Measurements from ENCODE around the gene MLLT3. TPM values are rescaled to one million over a fixed set of nuclear protein-coding genes. Genes with fewer than 3 reads are reported as not detected.
A peak's percentile ranks its signal among the peaks of the same experiment; 100 is the strongest.

Gene MLLT3
- polyA plus RNA-seq, 5 donors = 21.3 to 39.8 (median 37.7) TPM

GRCh38 chr9:20382460-20383071, 239.7 kb downstream of the MLLT3 start:
- no peak for DNase-seq

DNA sequence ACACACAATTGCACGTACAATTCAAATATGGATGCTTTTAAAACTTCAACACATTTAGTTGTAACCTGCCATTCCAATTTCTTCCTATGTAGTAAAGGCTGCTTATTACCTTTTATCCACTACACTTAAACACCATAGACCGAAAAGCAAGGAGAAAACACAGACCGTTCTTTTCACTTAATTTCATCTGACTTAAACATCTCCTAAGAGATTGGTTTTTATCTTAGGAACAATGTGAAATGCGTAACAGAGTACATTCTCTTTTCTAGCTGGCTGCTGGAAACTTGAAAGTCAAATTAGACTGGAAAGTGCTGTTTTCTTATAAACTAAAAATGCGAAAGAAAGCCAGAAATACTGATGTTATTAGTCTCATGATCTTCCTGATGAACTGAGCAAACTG, 241.8 kb downstream of the MLLT3 start:
- DNase-seq = no peak

DNA sequence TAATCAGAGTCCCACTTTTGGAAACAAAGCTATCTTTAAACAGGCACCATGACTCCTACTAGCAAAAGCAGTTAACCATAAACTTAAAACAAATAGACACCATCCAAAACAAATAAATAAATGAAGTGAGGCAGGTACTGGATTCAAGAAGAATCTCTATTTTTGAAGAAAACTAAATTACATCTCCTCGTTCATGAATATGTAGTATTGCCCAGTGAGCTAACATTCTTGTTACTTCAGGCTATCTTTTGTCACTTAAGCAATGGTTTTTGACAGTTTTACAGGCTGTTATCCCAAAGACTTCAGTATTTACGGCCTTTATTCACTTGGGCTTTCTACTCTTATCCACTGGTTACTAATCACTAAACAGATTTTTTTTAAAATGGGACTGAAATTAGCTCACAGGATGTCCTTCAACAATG, 242.5 kb downstream of the MLLT3 start:
- no peak for DNase-seq

GRCh38 chr9:20378851-20379250, 243.4 kb downstream of the MLLT3 start:
- DNase-seq = no peak

DNA sequence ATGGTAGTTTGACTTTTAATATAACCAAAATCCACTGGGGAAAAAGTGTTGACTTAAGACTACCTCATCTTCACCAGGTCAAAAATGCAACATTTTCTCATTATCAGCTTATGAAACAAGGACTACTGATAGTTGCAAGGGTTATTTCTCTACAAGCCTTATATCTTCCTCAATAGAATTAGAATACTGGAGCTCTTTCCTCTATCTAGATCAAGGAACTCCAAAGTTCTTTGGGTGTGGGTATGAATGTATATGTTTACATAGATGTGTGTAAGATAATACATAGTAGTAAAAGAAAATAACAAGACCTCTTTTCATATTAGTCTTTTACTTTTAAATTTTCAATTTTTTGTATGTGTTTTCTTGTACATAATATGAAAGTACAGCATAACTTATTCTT, 244.5 kb downstream of the MLLT3 start:
- DNase-seq = no peak

DNA sequence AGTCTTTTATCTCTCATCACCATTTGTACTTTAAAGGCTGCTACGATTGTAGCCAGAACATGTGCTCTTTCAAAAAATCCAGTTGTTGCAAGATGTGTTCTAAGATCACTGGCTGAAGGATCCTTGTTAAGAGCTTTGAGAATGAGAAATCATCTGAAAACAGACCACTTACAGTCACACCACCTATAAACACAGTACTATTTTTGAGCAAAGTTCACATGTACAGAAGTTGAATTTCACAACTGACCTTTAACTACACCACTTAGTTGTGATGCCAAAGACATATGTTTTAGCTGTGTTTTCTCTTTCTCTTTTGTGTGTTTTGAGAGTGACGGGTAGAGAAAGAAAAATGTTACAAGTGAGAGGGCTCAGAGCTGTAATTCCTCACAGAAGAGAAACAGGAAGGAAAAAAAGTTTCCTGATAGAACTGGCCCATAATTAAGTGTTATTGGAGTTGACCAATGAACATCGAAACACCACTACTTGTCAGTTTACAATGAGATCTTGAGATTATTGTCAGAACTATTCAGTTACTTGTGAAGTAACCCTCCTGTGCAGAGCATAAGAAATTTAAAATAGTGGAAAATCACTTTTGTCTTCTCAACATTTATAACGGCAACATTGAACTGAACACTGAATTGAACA, 245.4 kb downstream of the MLLT3 start:
- no peak for DNase-seq

DNA sequence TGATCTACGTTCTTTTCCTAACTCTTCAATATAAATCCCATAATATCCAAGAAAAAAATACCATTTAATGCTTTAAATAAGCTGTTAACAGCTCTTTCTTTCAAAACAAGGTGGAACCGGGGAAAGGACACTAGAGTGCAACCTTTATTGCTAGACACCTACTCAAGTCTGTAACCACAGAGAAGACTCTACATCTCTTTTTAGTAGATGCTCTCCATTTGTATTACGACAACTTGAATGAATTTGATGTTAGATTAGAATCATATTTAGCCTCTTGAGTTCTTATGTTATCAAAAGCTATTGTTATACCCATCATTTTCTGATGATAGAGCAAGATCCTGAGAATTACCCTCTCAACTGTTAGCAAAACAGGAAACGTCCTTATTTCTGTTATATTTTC, 246.3 kb downstream of the MLLT3 start:
- no peak for DNase-seq

GRCh38 chr9:20373263-20373662, 249.0 kb downstream of the MLLT3 start:
- DNase-seq = no peak

- DNase-seq = no peak
These were observed 252.9 kb downstream of the MLLT3 start for GRCh38 chr9:20369391-20369790.

DNA sequence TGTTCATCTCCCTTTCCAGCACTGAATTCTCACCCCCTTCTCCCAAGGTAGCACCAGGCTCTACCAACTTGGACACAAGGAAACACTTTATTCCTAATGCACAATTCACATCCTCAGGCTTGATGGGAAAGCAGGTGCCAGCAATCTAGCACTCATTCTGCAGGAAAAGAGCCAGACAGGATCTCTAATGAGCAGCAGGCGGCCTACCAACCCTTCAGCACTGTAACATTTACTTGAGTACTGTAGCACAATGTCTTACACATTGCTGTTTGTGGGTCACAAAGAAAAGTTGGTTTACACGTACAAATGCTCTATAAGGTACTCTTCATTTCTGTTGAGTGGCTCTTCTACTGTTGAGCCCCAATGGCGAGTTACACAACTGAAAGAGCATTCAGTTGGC, 254.4 kb downstream of the MLLT3 start:
- no peak for DNase-seq

- DNase-seq = no peak
These were observed 257.3 kb downstream of the MLLT3 start for GRCh38 chr9:20364959-20365358.

- DNase-seq = no peak
These were observed 259.1 kb downstream of the MLLT3 start for GRCh38 chr9:20363233-20363632.

DNA sequence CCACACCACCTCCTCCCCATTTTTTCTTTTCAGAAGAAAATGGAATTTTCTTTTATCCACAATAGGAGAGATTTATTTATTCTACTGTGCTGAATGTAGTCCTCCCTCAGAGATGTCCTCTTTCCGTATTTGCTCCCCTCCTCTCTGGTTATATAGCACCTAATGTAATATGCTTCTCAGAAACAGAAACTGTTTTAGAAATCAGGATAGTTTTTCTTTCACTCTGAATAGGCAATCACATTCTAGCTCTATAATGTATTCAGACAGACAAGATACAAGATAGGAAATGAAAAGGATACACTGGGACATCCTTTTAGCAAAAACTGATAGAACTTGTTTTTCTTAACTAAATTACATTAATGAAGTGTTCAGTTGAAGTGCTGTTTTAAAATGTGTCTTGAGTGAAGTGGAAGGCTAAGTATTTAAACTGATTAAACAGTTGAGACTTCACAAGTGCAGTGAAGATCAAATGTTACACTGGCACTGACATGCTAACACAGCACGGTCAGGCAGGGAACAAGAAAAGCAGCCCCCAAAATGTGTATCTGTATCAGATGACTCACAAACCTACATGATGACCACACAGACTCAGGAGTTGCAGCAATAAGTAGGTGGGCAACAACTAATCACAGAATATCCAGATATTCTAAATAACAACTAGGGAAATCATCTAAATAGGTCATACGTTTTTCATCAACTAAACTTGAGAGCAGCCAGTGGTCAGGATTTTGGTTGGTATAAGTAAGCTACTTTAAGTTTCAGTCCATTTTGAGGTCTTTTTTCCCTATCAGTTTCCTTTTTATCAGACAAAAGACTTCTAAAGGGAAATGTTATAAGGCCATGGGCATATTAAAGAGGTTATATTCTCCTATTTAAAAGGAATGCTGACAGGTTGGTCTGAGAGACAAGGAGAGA, 260.4 kb downstream of the MLLT3 start:
- no peak for DNase-seq

DNA sequence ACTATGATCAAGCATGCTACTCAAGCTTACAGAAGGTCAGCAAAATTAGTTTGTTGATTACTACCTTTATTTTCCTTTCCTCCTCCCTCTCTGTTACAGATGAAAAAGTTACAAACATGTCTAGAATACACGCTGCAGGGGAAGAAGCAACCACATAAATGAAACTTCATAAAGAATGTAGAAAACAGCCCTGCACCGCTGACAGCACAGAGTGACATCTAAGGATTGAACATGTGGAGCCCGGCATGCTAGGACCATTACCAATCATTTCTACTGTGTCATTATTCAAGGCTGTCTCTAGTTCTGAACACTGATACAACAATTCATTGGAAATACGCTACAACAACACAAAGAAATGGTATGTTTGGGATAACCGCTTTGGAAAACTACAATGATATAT, 261.1 kb downstream of the MLLT3 start:
- no peak for DNase-seq

GRCh38 chr9:20358207-20358606, 264.1 kb downstream of the MLLT3 start:
- DNase-seq = no peak

DNA sequence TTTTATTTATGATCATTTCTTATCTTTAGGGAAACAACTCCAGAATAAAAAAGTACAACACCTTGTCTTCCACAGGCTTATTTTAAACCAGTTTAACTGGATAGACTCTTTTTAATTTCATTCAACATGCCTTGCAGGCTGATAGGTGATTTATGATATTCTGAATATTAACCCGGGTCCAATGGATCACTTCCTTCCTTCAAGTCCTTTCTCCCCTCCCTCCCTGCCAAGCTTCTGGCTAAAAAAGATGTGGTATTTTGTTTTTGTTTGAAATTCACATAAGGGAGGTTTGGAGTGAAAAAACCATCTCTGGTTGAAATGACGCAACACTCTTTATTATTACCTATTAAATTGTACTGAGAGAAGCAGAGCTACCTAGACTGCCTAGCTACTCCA, 265.3 kb downstream of the MLLT3 start:
- DNase-seq = no peak

DNA sequence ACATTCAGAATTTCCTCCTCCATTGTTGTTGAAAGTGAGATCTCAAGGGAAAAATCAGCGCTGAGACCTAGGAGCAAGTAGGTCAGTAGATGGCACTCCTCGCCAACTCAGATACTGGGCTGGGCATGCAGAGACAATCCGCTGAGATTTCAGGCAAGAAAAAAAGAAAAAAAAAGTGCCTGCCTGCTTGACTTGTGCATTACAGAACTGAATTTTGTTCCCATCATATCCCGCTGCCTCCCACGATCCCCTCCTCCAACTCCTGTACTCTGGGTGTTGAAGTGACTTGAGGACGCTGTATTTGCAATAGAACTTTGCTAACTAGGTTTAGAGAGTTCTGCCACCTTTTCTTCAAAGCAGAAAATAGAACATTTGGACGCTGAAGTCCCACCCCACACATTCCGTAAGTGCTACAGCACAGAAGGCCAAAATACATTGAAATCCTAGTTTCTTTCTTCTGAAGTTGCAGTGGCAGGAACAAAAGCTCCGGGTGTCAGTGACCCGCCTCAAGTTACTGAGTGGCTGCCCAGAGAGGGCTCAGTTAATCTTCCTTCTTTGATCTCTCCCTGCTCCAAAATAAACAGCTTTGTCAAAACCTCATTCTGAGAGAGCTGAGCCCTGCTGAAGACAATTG, 265.8 kb downstream of the MLLT3 start:
- peak; percentile 72 to 80 for DNase-seq

- DNase-seq = peak; percentile 39 to 42
These were observed 267.3 kb downstream of the MLLT3 start for GRCh38 chr9:20355022-20355421.

- DNase-seq = no peak
These were observed 268.2 kb downstream of the MLLT3 start for GRCh38 chr9:20353931-20354652.

- DNase-seq = no peak
These were observed 268.8 kb downstream of the MLLT3 start for GRCh38 chr9:20353524-20353923.

DNA sequence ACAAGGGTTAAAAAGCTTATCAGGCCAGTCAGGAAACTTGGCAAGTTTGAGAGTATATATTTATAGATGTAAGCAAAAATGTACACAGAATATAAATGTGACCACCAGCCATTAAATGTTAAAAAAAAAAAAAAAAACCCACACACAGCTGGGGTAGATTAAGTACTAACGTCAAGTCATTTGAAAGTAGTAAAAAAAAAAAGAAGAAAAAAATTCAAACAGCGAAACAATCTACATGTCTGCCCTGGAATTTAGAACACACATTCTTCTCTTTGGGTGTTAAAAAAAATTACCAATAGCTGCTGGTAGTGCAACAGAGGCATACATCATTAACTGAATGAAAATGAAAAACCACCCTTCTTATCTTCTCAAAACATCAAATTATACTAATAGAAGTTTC, 269.7 kb downstream of the MLLT3 start:
- no peak for DNase-seq

DNA sequence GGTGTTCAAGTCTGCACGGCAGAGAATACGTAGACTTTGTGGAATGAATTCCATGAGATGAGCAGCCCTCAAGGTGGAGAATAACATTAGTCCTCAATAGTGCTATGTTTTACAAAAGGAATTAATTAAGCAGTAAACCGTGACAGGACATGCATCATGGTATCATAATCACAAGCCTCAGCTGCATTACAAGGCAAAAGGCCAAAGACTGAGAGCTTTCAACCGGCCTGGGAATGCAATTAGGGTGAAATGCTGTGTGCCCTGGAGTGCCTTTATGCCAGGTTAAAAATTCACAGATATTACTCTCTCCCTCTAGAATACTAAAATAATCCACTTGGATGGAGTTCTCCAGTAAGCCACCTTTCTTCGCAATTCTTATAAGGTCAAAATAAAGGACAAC, 270.6 kb downstream of the MLLT3 start:
- DNase-seq = no peak
